PC-9 (cell line): ENCODE results near the gene SOX18. TPM values are rescaled to one million over a fixed set of nuclear protein-coding genes. Genes with fewer than 3 reads are reported as not detected.

ENCODE experiments used
- BruUV-seq: library from RNA; stranded (reverse); fragments of 400-500 nt; replicated peaks from 2 replicates; lab custom pipeline; 2021; lab: Mats Ljungman, UMichigan
- CTCF ChIA-PET: fragments of 300-600 bp; sonication (Branson Sonifier 250); formaldehyde crosslinking; loops from one replicate; lab custom pipeline; 2022; ENCODE audit warnings: antibody characterized with exemption; lab: Charles Lee
- POLR2A ChIA-PET: fragments of 300-600 bp; sonication (Branson Sonifier 250); formaldehyde crosslinking; loops from one replicate; lab custom pipeline; 2022; ENCODE audit warnings: antibody characterized with exemption; ENCODE audit not compliant: unreplicated experiment; lab: Charles Lee
- DNase-seq, 2 experiments: peaks; one replicate each; pipeline versions ENCODE4 v3.0.0 to v3.0.0-alpha.2; 2015 to 2022; ENCODE audit warnings: mixed read lengths in 1 of 2
- H2AFZ ChIP-seq: fragments of 200-600 bp; sonication (generic); 2 replicates; pipeline ENCODE4 v1.8.1; 2017; ENCODE audit warnings: antibody characterized with exemption
- H3F3A ChIP-seq: fragments of 200-600 bp; sonication (generic); 2 replicates; pipeline ENCODE4 v1.8.1; 2017; ENCODE audit warnings: antibody characterized with exemption, mild to moderate bottlenecking, low read depth; ENCODE audit not compliant: insufficient read depth
- H3K27ac ChIP-seq: fragments of 200-600 bp; sonication (generic); 2 replicates; pipeline ENCODE4 v1.6.1; 2016; ENCODE audit warnings: mixed run types
- H3K27me3 ChIP-seq: fragments of 200-600 bp; sonication (generic); 2 replicates; pipeline ENCODE4 v1.6.1; 2016; ENCODE audit warnings: low read depth, mixed run types; ENCODE audit not compliant: insufficient read depth
- H3K36me3 ChIP-seq: fragments of 200-600 bp; sonication (generic); 2 replicates; pipeline ENCODE4 v1.6.1; 2016; ENCODE audit warnings: low read depth, mixed run types
- H3K4me1 ChIP-seq: fragments of 200-600 bp; sonication (generic); replicated peaks from 2 replicates; pipeline ENCODE4 v1.6.1; 2016; ENCODE audit warnings: mixed run types; ENCODE audit not compliant: insufficient read depth
- H3K4me2 ChIP-seq: fragments of 200-600 bp; sonication (generic); 2 replicates; pipeline ENCODE4 v1.6.1; 2017; ENCODE audit warnings: mixed run types
- H3K4me3 ChIP-seq: fragments of 200-600 bp; sonication (generic); 2 replicates; pipeline ENCODE4 v1.6.1; 2016; ENCODE audit warnings: mixed run types
- H3K79me2 ChIP-seq: fragments of 200-600 bp; sonication (generic); 2 replicates; pipeline ENCODE4 v1.6.1; 2017; ENCODE audit warnings: low read depth, mixed run types
- H3K9me2 ChIP-seq: fragments of 200-600 bp; sonication (generic); 2 replicates; pipeline ENCODE4 v1.8.1; 2017; ENCODE audit warnings: mild to moderate bottlenecking; ENCODE audit not compliant: insufficient read depth
- H3K9me3 ChIP-seq: fragments of 200-600 bp; sonication (generic); 2 replicates; pipeline ENCODE4 v1.8.1; 2016; ENCODE audit warnings: low read depth; ENCODE audit not compliant: insufficient read depth
- H4K20me1 ChIP-seq: fragments of 200-600 bp; sonication (generic); 2 replicates; pipeline ENCODE4 v1.8.1; 2017; ENCODE audit not compliant: insufficient read depth
- EZH2 ChIP-seq: fragments of 200-600 bp; sonication (generic); IDR thresholded peaks from 2 replicates; pipeline ENCODE4 v1.8.0; 2017; ENCODE audit warnings: antibody characterized with exemption, low read depth
- intact Hi-C: fragments of 100-400 bp; cut with micrococcal nuclease; formaldehyde crosslinking; loops from one replicate; pipeline ENCODE4 v1.10.0; 2022; ENCODE audit not compliant: unreplicated experiment
- total RNA-seq: library from RNA; stranded (reverse); gene quantifications from 2 replicates; pipeline ENCODE4 v1.2.3, GENCODE V29; 2021
- TF ChIP-seq, protein P1 (sequence below): fragments of 200-600 bp; sonication (generic); conservative IDR thresholded peaks from 2 replicates; pipeline ENCODE4 v1.6.1; 2017; ENCODE audit warnings: mixed run types, antibody characterized with exemption, mild to moderate bottlenecking, moderate library complexity

The SOX18 gene
- total RNA-seq, 1 experiment from 2014 or later, result not detected

DNA sequence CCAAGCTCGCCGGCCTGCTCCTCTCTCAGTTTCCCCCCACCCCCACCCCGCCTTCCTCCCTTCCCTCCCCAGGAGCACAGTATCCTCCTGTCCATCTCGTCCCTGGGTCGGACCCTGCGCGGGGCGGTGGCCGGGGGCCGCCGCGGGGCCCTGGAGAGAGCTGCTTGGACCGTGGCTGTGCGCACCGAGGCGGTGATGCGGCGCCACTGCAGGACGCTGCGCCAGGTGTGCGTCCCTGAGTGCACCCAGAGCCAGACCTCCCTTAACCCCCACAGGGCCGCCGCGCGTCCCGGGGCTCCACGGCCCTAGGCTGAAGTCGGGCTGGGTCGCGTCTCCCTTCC, 11.2 kb downstream of the SOX18 start:
- Histone ChIP-seq H3K36me3 (no peaks in the 10 kb centered on the region), H3K79me2 (no peaks in the 10 kb centered on the region), H3K27me3 (peaks cover 20% of the 10 kb centered on the region; the same call in 1 of the 2 replicates), H4K20me1 (0 out of 2 replicates have a peak, but pooled peaks cover 4% of the 10 kb centered on the region), H3K4me3 (peak overlapping the region; percentile 96), H3F3A (peaks cover 25% of the 10 kb centered on the region; the same call in 1 of the 2 replicates), H3K9me3 (no peaks in the 10 kb centered on the region), H3K27ac (no peak overlapping the region), H3K4me2 (peak overlapping the region; percentile 97), H3K4me1 (peaks cover 13% of the 10 kb centered on the region; the same call in 1 of the 2 replicates), H2AFZ (0 out of 2 replicates have a peak overlapping the region, but pooled peaks have one; percentile 97), H3K9me2 (no peaks in the 10 kb centered on the region)
- TF ChIP-seq EZH2, result no peak
- BruUV-seq, result no TSS peak
- CTCF ChIA-PET, result interaction anchor here (0.7 to 1.6 kb wide), 6 partner anchors 22 to 500 kb away, joined by 3 to 8 read pairs (median 4); no protein-coding TSS in a partner anchor
- POLR2A ChIA-PET, result interaction anchor here (0.6 to 1.4 kb wide), 5 partner anchors 28 to 470 kb away, joined by 5 to 6 read pairs (median 5); partner anchors contain the start of genes ARFRP1, PRPF6 and ZGPAT
- no peak for DNase-seq
- intact Hi-C loops, result loop anchor here (2.0 kb wide), 1 partner anchor 25 kb away; the partner anchor contains the start of gene TCEA2

DNA sequence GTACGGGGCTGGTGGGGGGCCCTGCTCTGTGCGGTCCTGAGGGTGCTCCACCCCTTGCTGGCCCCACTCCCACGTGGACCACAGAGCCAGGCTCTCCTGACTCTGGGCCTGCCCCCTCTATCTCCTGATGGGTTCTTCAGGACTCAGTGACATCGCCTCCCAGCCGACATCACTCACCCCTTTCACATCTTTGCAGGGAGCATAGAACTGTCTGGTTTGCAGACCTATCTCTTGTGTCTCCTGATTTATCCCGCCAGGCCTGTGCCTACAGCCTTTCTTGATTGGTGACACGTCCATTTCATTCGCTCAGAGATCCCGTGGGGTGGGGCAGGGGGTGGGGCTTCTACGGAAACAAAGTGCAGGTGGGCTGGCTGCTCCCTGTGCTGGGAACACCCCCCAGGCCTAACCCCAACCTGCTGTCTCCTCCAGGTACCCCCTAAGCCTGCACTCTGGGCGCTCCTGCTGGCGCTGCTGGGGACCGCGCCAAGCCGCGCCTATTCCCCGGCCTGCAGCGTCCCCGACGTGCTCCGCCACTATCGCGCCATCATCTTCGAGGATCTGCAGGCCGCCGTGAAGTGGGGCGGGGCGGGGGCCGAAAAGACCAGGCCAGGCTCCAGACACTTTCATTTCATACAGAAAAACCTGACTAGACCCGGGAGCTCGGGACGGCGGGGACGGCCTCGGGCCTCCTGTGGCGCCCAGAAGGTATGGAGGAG, 11.8 kb downstream of the SOX18 start:
- no peak for DNase-seq
- Histone ChIP-seq H3K9me3 (no peaks in the 10 kb centered on the region), H3K79me2 (no peaks in the 10 kb centered on the region), H3K4me1 (peaks cover 13% of the 10 kb centered on the region; the same call in 1 of the 2 replicates), H2AFZ (no peak overlapping the region), H3K36me3 (no peaks in the 10 kb centered on the region), H3K27ac (no peak overlapping the region), H3K4me3 (peak overlapping the region; percentile 96; the same call in 1 of the 2 replicates), H3F3A (peaks cover 25% of the 10 kb centered on the region; the same call in 1 of the 2 replicates), H3K27me3 (peaks cover 20% of the 10 kb centered on the region; the same call in 1 of the 2 replicates), H4K20me1 (0 out of 2 replicates have a peak, but pooled peaks cover 4% of the 10 kb centered on the region), H3K9me2 (no peaks in the 10 kb centered on the region), H3K4me2 (peak overlapping the region; percentile 97)
- TF ChIP-seq EZH2, result no peak
- TF ChIP-seq, protein P1, sequence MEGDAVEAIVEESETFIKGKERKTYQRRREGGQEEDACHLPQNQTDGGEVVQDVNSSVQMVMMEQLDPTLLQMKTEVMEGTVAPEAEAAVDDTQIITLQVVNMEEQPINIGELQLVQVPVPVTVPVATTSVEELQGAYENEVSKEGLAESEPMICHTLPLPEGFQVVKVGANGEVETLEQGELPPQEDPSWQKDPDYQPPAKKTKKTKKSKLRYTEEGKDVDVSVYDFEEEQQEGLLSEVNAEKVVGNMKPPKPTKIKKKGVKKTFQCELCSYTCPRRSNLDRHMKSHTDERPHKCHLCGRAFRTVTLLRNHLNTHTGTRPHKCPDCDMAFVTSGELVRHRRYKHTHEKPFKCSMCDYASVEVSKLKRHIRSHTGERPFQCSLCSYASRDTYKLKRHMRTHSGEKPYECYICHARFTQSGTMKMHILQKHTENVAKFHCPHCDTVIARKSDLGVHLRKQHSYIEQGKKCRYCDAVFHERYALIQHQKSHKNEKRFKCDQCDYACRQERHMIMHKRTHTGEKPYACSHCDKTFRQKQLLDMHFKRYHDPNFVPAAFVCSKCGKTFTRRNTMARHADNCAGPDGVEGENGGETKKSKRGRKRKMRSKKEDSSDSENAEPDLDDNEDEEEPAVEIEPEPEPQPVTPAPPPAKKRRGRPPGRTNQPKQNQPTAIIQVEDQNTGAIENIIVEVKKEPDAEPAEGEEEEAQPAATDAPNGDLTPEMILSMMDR, result no peak
- POLR2A ChIA-PET, result interaction anchor here (0.6 to 0.7 kb wide), 2 partner anchors 330 to 470 kb away, joined by 5 read pairs; partner anchors contain the start of genes ARFRP1 and ZGPAT
- BruUV-seq, result no TSS peak
- CTCF ChIA-PET, result interaction anchor here (0.7 to 1.2 kb wide), 3 partner anchors 32 to 500 kb away, joined by 3 to 8 read pairs (median 7); no protein-coding TSS in a partner anchor
- intact Hi-C loops, result loop anchor here (2.0 kb wide), 1 partner anchor 25 kb away; the partner anchor contains the start of gene TCEA2

GRCh38 chr20:64037199-64037497, 12.3 kb downstream of the SOX18 start:
- BruUV-seq, result no TSS peak
- H3K9me3 ChIP-seq, result no peaks in the 10 kb centered on the region
- ChIA-PET CTCF (no interaction called here), POLR2A (no interaction called here)
- peaks cover 25% of the 10 kb centered on the region; the same call in 1 of the 2 replicates for H3F3A ChIP-seq
- H3K27ac ChIP-seq, result no peak overlapping the region
- no peaks in the 10 kb centered on the region for H3K36me3 ChIP-seq
- no peak overlapping the region for H2AFZ ChIP-seq
- no peak overlapping the region for H3K4me2 ChIP-seq
- H3K4me3 ChIP-seq, result no peak overlapping the region
- peaks cover 13% of the 10 kb centered on the region; the same call in 1 of the 2 replicates for H3K4me1 ChIP-seq
- TF ChIP-seq, protein P1, result no peak
- no peak for TF ChIP-seq EZH2
- no peaks in the 10 kb centered on the region for H3K79me2 ChIP-seq
- peaks cover 9% of the 10 kb centered on the region; the same call in 1 of the 2 replicates for H4K20me1 ChIP-seq
- H3K9me2 ChIP-seq, result no peaks in the 10 kb centered on the region
- intact Hi-C loops, result no loop called here
- DNase-seq, result no peak
- peaks cover 17% of the 10 kb centered on the region; the same call in 1 of the 2 replicates for H3K27me3 ChIP-seq
